Adrenal gland (tissue), 12 donors: Measurements from ENCODE around the gene TMBIM4. TPM values are rescaled to one million over a fixed set of nuclear protein-coding genes. Genes with fewer than 3 reads are reported as not detected.

Experiments
- DNase-seq, 7 donors: peaks; one replicate each; pipeline ENCODE4 v3.0.0-alpha.2; 2019 to 2020
- H3K27ac ChIP-seq, 5 donors: fragments of 200-600 bp; sonication (generic) in 4 of 5; 1 replicate in 3 of 5; 2 replicates in 2 of 5; pipeline versions ENCODE4 v1.5.1 to v1.8.0; 2016 to 2020; ENCODE audit warnings: mild to moderate bottlenecking in 1 of 5
- H3K27me3 ChIP-seq: fragments of 200-600 bp; 2 replicates; pipeline ENCODE4 v1.8.0; 2021
- H3K36me3 ChIP-seq, 2 donors: fragments of 200-600 bp; replicated peaks in 1 of 2; 1 replicate in 1 of 2; 2 replicates in 1 of 2; pipeline versions ENCODE4 v1.5.1 to v1.8.0; 2018 to 2022
- H3K4me1 ChIP-seq, 2 donors: fragments of 200-600 bp; replicated peaks in 1 of 2; 1 replicate in 1 of 2; 2 replicates in 1 of 2; pipeline versions ENCODE4 v1.5.1 to v1.8.0; 2018 to 2021
- H3K4me3 ChIP-seq, 4 donors: fragments of 200-600 bp; sonication (generic) in 3 of 4; one replicate each; pipeline ENCODE4 v1.5.1; 2016 to 2018
- H3K9me3 ChIP-seq, 3 donors: fragments of 200-600 bp; sonication (generic) in 1 of 3; replicated peaks in 1 of 3; 1 replicate in 2 of 3; 2 replicates in 1 of 3; pipeline versions ENCODE4 v1.5.1 to v1.8.0; 2016 to 2021
- POLR2A ChIP-seq, 2 donors: fragments of 450-650 bp; IDR thresholded peaks; one replicate each; pipeline ENCODE4 v1.6.1; 2017; ENCODE audit warnings: antibody characterized with exemption in 2 of 2, mild to moderate bottlenecking in 2 of 2, moderate library complexity in 1 of 2
- WGBS, 4 donors: extraction: QIAGEN DNeasy Blood & Tissue Kit in 2 of 4; methylation state at CpG; one replicate each; pipeline versions ENCODE4 v1.1.5 to v1.1.7; 2013 to 2017; 5-methylcytosine and 5-hydroxymethylcytosine counted together
- intact Hi-C, 2 donors: fragments of 100-400 bp; cut with DNase I; formaldehyde crosslinking; loops; one replicate each; pipeline versions ENCODE4 v1.14.1 to v1.15.0; 2022 to 2023
- polyA plus RNA-seq, 3 donors: library from polyadenylated mRNA; stranded (reverse); fragments of 200-250 nt in 2 of 3; fragments of 350-450 nt in 1 of 3; fragmentation: Illumina TruSeq in 1 of 3; extraction: RNeasy Lipid Tissue Mini Kit (QIAGEN cat#74804) in 1 of 3; gene quantifications; one replicate each; pipeline ENCODE4 v1.2.3, GENCODE V29; 2013 to 2014
- total RNA-seq, 9 donors: library from RNA; depleted of rRNA in 4 of 9; stranded (reverse); fragments of >200 nt in 4 of 9; fragments of 120-200 nt in 1 of 9; fragmentation: NEBNext Ultra II Directional in 1 of 9; extraction: Animal tissue kit (Norgen Biotek cat#: 25700) in 1 of 9; gene quantifications; one replicate each; pipeline versions ENCODE4 v1.1.0 to v1.2.4, GENCODE V29; 2013 to 2023
- TF ChIP-seq, protein P1 (sequence below), 6 experiments: fragments of 450-650 bp in 4 of 6; fragments of 200-600 bp in 2 of 6; sonication (generic) in 1 of 6; IDR thresholded peaks; 1 replicate in 5 of 6; 2 replicates in 1 of 6; pipeline versions ENCODE4 v1.5.1 to v1.8.0; 2016 to 2021; ENCODE audit warnings: antibody characterized with exemption in 6 of 6, mild to moderate bottlenecking in 2 of 6, moderate library complexity in 1 of 6
- donor health status: healthy with polysubstance abuse.
- donor health status: Bipolar disorder and iron deficiency.
- donor health status: DM: yes; HTN: yes; CAD: no.
- donor health status: DM: no; HTN: no; CAD: no.
- donor health status: DM: no; HTN: no; CAD: no.
- donor health status: DM: yes; HTN: yes; CAD: no.

Gene TMBIM4
- total and polyA plus RNA-seq, 12 donors, result 94.3 to 291 (median 214) TPM

DNA sequence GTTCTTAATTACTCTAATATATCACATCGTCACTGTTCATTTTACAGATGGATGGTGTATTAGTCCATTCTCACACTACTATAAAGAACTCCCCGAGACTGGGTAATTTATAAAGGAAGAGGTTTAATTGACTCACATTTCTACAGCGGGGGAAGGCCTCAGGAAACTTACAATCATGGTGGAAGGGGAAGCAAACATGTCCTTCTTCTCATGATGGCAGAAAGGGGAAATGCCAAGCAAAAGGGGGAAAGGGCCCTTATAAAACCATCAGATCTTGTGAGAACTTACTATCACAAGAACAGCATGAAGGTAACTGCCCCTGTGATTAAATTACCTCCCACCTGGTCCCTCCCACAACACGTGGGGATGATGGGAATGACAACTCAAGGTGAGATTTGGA lies 6.5 kb downstream of the TMBIM4 start:
- no peaks in the 10 kb centered on the region for H3K36me3 ChIP-seq
- no peak for DNase-seq
- WGBS, 4 donors, result 61 to 77% (median 70%) methylated on average over 4 of the region's 4 CpGs
- no peaks in the 10 kb centered on the region for H3K9me3 ChIP-seq
- peaks cover 14 to 34% of the 10 kb centered on the region in 2 donors for H3K4me1 ChIP-seq
- H3K27me3 ChIP-seq, result no peaks in the 10 kb centered on the region
- intact Hi-C loops, result no loop called here
- H3K4me3 ChIP-seq, result no peak overlapping the region
- TF ChIP-seq POLR2A (IDR thresholded peaks at IDR 0.05), result no peak
- TF ChIP-seq, protein P1, sequence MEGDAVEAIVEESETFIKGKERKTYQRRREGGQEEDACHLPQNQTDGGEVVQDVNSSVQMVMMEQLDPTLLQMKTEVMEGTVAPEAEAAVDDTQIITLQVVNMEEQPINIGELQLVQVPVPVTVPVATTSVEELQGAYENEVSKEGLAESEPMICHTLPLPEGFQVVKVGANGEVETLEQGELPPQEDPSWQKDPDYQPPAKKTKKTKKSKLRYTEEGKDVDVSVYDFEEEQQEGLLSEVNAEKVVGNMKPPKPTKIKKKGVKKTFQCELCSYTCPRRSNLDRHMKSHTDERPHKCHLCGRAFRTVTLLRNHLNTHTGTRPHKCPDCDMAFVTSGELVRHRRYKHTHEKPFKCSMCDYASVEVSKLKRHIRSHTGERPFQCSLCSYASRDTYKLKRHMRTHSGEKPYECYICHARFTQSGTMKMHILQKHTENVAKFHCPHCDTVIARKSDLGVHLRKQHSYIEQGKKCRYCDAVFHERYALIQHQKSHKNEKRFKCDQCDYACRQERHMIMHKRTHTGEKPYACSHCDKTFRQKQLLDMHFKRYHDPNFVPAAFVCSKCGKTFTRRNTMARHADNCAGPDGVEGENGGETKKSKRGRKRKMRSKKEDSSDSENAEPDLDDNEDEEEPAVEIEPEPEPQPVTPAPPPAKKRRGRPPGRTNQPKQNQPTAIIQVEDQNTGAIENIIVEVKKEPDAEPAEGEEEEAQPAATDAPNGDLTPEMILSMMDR (IDR thresholded peaks at IDR 0.05), result no peak
- H3K27ac ChIP-seq, result no peak overlapping the region

GRCh38 chr12:66162701-66163100 lies 7.1 kb downstream of the TMBIM4 start:
- Histone ChIP-seq H3K27me3 (no peaks in the 10 kb centered on the region), H3K36me3 (no peaks in the 10 kb centered on the region), H3K9me3 (no peaks in the 10 kb centered on the region), H3K4me1 (peaks cover 8 to 28% of the 10 kb centered on the region in 2 donors), H3K27ac (no peak overlapping the region), H3K4me3 (no peak overlapping the region)
- WGBS, 4 donors, result 81 to 92% (median 86%) methylated on average over 2 of the region's 2 CpGs
- no peak for DNase-seq
- TF ChIP-seq, protein P1 (IDR thresholded peaks at IDR 0.05), result no peak
- TF ChIP-seq POLR2A (IDR thresholded peaks at IDR 0.05), result no peak
- intact Hi-C loops, result no loop called here

DNA sequence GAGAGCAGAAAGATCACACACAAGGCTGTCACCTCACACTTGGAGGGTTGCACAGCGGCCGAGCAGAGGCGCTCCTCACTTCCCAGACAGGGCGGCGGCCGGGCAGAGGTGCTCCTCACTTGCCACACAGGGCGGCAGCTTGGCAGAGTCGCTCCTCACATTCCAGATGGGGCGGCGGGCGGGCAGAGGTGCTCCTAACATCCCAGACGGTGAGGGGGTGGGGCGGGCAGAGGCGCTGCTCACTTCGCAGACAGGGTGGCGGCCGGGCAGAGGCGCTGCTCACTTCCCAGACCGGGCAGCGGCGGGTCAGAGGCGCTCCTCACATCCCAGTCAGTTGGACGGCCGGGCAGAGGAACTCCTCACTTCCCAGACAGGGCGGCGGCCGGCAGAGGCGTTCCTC lies 9.1 kb downstream of the TMBIM4 start:
- Histone ChIP-seq H3K27ac (no peak overlapping the region), H3K4me3 (no peak overlapping the region), H3K27me3 (no peaks in the 10 kb centered on the region), H3K9me3 (no peaks in the 10 kb centered on the region), H3K4me1 (peaks cover 12 to 20% of the 10 kb centered on the region in 2 donors), H3K36me3 (no peaks in the 10 kb centered on the region)
- DNase-seq, result peak in 2 of 7 donors; percentile 19 to 25
- 94 to 96% (median 95%) methylated on average over 23 to 28 of the region's 28 CpGs for WGBS, 4 donors
- TF ChIP-seq, protein P1 (IDR thresholded peaks at IDR 0.05), result no peak
- no peak for TF ChIP-seq POLR2A (IDR thresholded peaks at IDR 0.05)
- intact Hi-C loops, result no loop called here

- Histone ChIP-seq H3K9me3 (no peaks in the 10 kb centered on the region), H3K4me3 (no peak overlapping the region), H3K4me1 (peaks cover 23 to 30% of the 10 kb centered on the region in 2 donors), H3K36me3 (no peaks in the 10 kb centered on the region), H3K27ac (no peak overlapping the region), H3K27me3 (no peaks in the 10 kb centered on the region)
- intact Hi-C loops, result no loop called here
- DNase-seq, result no peak
- TF ChIP-seq POLR2A (IDR thresholded peaks at IDR 0.05), result no peak
- TF ChIP-seq, protein P1 (IDR thresholded peaks at IDR 0.05), result no peak
Observed at GRCh38 chr12:66159123-66159522, 10.7 kb downstream of the TMBIM4 start.
